H1 (cell line): ENCODE measurements around the gene AGAP1. TPM values are rescaled to one million over a fixed set of nuclear protein-coding genes. Genes with fewer than 3 reads are reported as not detected.

Experiments used
- FOSL1 ChIP-seq: IDR thresholded peaks from 2 replicates; pipeline ENCODE4 v1.6.1; 2011; ENCODE audit warnings: mild to moderate bottlenecking, low read depth, low read length, moderate library complexity; ENCODE audit not compliant: insufficient read depth
- POLR2A ChIP-seq, 2 experiments: IDR thresholded peaks; 1 replicate in 1 of 2; 2 replicates in 1 of 2; pipeline ENCODE4 v1.6.1; 2011; ENCODE audit warnings: low read depth in 2 of 2, low read length in 2 of 2, mild to moderate bottlenecking in 2 of 2; ENCODE audit errors: control extremely low read depth in 1 of 2
- RNF2 ChIP-seq: fragments of 200-900, 300-1000 bp; sonication (generic); IDR thresholded peaks from 2 replicates; pipeline ENCODE4 v1.7.1; 2016; ENCODE audit warnings: borderline replicate concordance, low read depth, mild to moderate bottlenecking, antibody characterized with exemption, low read length; ENCODE audit not compliant: poor library complexity, severe bottlenecking; ENCODE audit errors: missing control alignments
- RXRA ChIP-seq: IDR thresholded peaks from 2 replicates; pipeline ENCODE4 v1.6.1; 2011; ENCODE audit warnings: low read depth, mild to moderate bottlenecking, low read length, moderate library complexity; ENCODE audit not compliant: insufficient read depth
- SP2 ChIP-seq: IDR thresholded peaks from 2 replicates; pipeline ENCODE4 v1.6.1; 2012; ENCODE audit warnings: mild to moderate bottlenecking, low read length, inconsistent platforms
- polyA plus RNA-seq, 7 experiments: library from polyadenylated mRNA; depleted of rRNA in 3 of 7; stranded (reverse) in 5 of 7; unstranded in 2 of 7; fragments of >200 nt in 5 of 7; fragments of 200-250 nt in 2 of 7; gene quantifications; 1 replicate in 5 of 7; 2 replicates in 1 of 7; 4 replicates in 1 of 7; pipeline versions ENCODE4 v1.2.1 to v1.2.3, GENCODE V29; 2011 to 2013; ENCODE audit warnings: missing spikeins in 2 of 7, mixed read lengths in 2 of 7
- total RNA-seq: library from RNA; stranded (reverse); fragmentation: NEBNext Ultra II Directional; extraction: Animal tissue kit (Norgen Biotek cat#: 25700); gene quantifications from 2 replicates; pipeline ENCODE4 v1.2.1, GENCODE V29; 2021

AGAP1 gene
- total and polyA plus RNA-seq, 2 of the 8 experiments (the other 6 are each of a cell fraction or from before 2014, with no cell fraction given) = 18.1 to 39.4 TPM

DNA sequence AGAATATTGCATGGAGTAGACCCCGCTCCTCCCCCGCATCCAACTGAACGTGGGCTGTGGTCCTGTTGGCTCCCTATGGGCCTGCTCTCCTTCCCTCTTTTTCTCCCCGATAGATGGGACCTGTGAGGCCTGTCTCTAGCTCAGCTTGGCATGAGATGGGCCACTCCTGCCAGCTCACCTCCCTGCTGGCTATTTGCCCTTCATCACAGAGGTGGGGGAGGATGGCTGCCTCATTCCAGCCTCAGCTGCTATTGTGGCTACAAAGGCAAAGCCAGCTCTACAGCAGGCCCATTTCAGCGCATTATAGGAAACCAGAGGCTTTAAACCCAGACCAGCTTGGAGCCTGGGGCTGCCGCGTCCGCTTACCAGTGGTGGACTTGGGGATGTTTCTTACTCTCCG, 360.4 kb downstream of the AGAP1 start (continued):
- TF ChIP-seq POLR2A (IDR thresholded peaks at IDR 0.05; ENCODE audit: control extremely low read depth in 1 of 2, low read depth in 2 of 2, low read length in 2 of 2) (no peak), RXRA (no peak), RNF2 (no peak), FOSL1 (no peak), SP2 (no peak)
